ENCODE measurements around the gene AHDC1. TPM values are rescaled to one million over a fixed set of nuclear protein-coding genes. Genes with fewer than 3 reads are reported as not detected.

The AHDC1 gene
- polyA plus RNA-seq, 1 donor (not counting 4 experiments of a cell fraction or from before 2014, with no cell fraction given), result 4.2 TPM

GRCh38 chr1:27627061-27627460 lies 23.1 kb upstream of the AHDC1 start:
- Histone ChIP-seq H3K36me3 (ENCODE audit: control insufficient read depth in 2 of 2, extremely low read depth in 1 of 2, insufficient read depth in 2 of 2, low read length in 2 of 2) (no peaks in the 10 kb centered on the region), H3K4me2 (ENCODE audit: control insufficient read depth, extremely low read depth, insufficient read depth, low read depth, low read length) (no peak overlapping the region), H3K27me3 (ENCODE audit: control insufficient read depth, extremely low read depth, insufficient read depth, low read length) (no peaks in the 10 kb centered on the region), H4K20me1 (ENCODE audit: control insufficient read depth, extremely low read depth, insufficient read depth, low read length) (no peaks in the 10 kb centered on the region), H2AFZ (ENCODE audit: control insufficient read depth, low read length) (no peak overlapping the region), H3K9ac (ENCODE audit: control insufficient read depth, extremely low read depth, insufficient read depth, low read length) (no peak overlapping the region), H3K79me2 (ENCODE audit: control insufficient read depth, insufficient read depth, low read length) (no peaks in the 10 kb centered on the region), H3K9me3 (ENCODE audit: control insufficient read depth, low read depth, low read length) (no peaks in the 10 kb centered on the region), H3K9me1 (ENCODE audit: control insufficient read depth, extremely low read depth, insufficient read depth, low read length) (no peaks in the 10 kb centered on the region), H3K4me1 (ENCODE audit: control insufficient read depth, extremely low read depth, insufficient read depth, low read length) (peaks cover 14% of the 10 kb centered on the region), H3K27ac (ENCODE audit: control insufficient read depth, insufficient read depth, low read length) (no peak overlapping the region), H3K4me3 (ENCODE audit: control insufficient read depth in 2 of 3, extremely low read depth in 1 of 3, insufficient read depth in 2 of 3, low read depth in 1 of 3, low read length in 3 of 3) (no peak overlapping the region)
- no peak for FAIRE-seq
- no peak for DNase-seq (ENCODE audit: low read depth, low spot score)
- TF ChIP-seq CTCF (optimal IDR thresholded peaks at IDR 0.05 in 1 of 3, IDR thresholded peaks at IDR 0.05 in 1 of 3, conservative IDR thresholded peaks at IDR 0.05 in 1 of 3; ENCODE audit: extremely low read depth in 1 of 3, insufficient read depth in 2 of 3, low read length in 3 of 3) (no peak), EZH2 (IDR thresholded peaks at IDR 0.05; ENCODE audit: low read length) (no peak)
- dilution Hi-C loops (cut with MboI; ENCODE audit: extremely low pct_ligation_motif_present, low sequenced_read_pairs), result no loop called here

GRCh38 chr1:27626031-27626935 lies 22.3 kb upstream of the AHDC1 start:
- H3K27me3 ChIP-seq (ENCODE audit: control insufficient read depth, extremely low read depth, insufficient read depth, low read length), result no peaks in the 10 kb centered on the region
- peaks cover 14% of the 10 kb centered on the region for H3K4me1 ChIP-seq (ENCODE audit: control insufficient read depth, extremely low read depth, insufficient read depth, low read length)
- no peaks in the 10 kb centered on the region for H3K79me2 ChIP-seq (ENCODE audit: control insufficient read depth, insufficient read depth, low read length)
- no peak for TF ChIP-seq EZH2 (IDR thresholded peaks at IDR 0.05; ENCODE audit: low read length)
- TF ChIP-seq CTCF (optimal IDR thresholded peaks at IDR 0.05 in 1 of 3, IDR thresholded peaks at IDR 0.05 in 1 of 3, conservative IDR thresholded peaks at IDR 0.05 in 1 of 3; ENCODE audit: extremely low read depth in 1 of 3, insufficient read depth in 2 of 3, low read length in 3 of 3), result no peak
- FAIRE-seq (no peak), DNase-seq (ENCODE audit: low read depth, low spot score) (no peak)
- H3K9ac ChIP-seq (ENCODE audit: control insufficient read depth, extremely low read depth, insufficient read depth, low read length), result no peak overlapping the region
- H3K36me3 ChIP-seq (ENCODE audit: control insufficient read depth in 2 of 2, extremely low read depth in 1 of 2, insufficient read depth in 2 of 2, low read length in 2 of 2), result no peaks in the 10 kb centered on the region
- dilution Hi-C loops (cut with MboI; ENCODE audit: extremely low pct_ligation_motif_present, low sequenced_read_pairs), result no loop called here
- H2AFZ ChIP-seq (ENCODE audit: control insufficient read depth, low read length), result no peak overlapping the region
- H3K4me3 ChIP-seq (ENCODE audit: control insufficient read depth in 2 of 3, extremely low read depth in 1 of 3, insufficient read depth in 2 of 3, low read depth in 1 of 3, low read length in 3 of 3), result no peak overlapping the region
- H3K9me1 ChIP-seq (ENCODE audit: control insufficient read depth, extremely low read depth, insufficient read depth, low read length), result no peaks in the 10 kb centered on the region
- H3K4me2 ChIP-seq (ENCODE audit: control insufficient read depth, extremely low read depth, insufficient read depth, low read depth, low read length), result no peak overlapping the region
- H3K9me3 ChIP-seq (ENCODE audit: control insufficient read depth, low read depth, low read length), result no peaks in the 10 kb centered on the region
- no peaks in the 10 kb centered on the region for H4K20me1 ChIP-seq (ENCODE audit: control insufficient read depth, extremely low read depth, insufficient read depth, low read length)
- H3K27ac ChIP-seq (ENCODE audit: control insufficient read depth, insufficient read depth, low read length), result no peak overlapping the region
